NCI-H187 (cell line): ENCODE data around the gene WDR31.

Experiments used
- DNase-seq, 2 experiments: peaks; one replicate each; lab custom pipeline; 2025; lab: John Stamatoyannopoulos, UW

The WDR31 gene

DNA sequence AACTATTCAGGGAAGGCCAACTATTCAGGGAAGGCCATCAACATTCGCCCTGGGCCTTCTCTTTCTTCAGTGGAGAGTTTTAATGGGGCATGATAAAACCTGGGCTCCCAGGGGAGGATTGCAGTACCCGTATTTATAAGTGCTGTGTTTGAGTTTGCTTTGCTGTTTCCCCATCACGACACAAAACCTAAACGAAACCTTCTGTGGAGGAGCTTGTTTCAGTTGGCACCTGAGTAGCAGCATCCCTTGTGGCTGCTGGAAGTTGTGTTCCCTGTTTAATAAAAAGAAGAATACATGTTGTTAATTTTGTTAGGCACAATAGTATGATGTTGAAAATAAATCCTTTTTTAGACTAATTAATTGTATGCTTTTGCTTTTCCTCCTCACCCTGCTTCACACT lies 8.3 kb downstream of the WDR31 start:
- no peak for DNase-seq

DNA sequence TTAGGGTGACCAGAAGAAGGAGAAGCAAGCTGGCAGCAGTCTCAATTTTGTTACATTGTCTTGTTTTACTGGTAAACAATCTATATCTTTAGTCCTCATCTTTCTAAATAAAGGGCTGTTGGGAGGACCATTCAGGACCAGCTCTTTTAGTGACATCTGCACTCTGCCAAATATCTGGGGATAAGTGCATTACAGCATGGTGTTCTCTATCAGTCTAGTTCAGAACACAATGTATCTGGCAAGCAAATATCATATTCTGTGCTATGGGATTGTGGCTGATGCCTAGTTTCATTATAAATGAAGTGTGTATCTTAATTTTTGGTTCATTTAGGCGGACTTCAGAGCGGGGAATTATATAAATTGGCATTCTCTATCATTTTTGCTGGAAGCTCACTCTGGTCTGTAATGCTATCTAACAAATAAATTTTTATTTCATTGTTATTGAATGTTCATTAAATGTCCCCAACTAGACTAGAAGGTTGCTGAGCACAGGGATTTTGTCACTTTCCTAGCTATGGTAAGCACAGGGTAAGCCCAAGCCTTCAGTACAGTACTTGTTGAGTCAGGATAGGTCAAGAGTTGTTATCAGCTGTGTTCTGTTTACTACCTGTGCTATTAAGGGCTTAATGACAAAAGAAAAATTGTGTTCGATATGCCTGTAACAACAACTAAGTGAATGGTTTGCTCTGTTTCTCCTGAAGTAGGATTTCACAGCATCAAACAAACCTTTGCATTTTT lies 11.9 kb downstream of the WDR31 start:
- no peak for DNase-seq

DNA sequence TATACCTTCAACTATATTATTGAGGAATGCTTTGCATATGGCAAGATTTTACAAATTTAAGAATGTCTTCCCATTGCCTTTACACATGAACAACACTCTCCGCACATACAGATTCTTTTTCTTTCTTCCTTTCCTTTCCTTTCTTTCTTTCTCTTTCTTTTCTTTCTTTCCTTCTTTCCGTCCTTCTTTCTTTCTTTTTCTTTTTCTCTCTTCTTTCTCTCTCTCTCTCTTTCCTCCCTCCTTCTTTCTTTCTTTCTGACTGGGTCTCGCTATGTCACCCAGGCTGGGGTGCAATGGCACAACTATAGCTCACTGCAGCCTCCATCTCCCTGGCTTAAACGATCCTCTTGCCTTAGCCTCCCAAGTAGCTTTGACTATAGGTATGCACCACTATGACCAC lies 13.8 kb downstream of the WDR31 start:
- no peak for DNase-seq

DNA sequence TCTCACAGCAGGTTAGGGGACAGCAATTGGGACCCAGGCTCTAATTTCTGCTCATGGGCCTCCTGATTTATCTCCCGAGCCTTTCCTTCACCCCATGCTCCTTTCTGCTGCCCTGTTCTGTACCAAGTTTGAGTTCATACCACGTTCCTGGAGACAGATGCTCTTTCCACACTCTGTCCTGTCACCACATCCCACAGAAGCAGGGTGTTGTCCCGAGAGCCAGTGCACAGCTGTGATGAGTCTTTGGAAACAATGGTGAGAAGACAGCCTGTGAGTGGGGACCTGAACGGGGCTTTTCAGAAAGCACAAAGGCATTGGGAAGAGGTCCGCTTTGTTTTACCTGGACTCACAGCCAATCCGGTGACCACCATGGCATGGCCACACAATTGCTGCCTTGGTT lies 17.4 kb downstream of the WDR31 start:
- DNase-seq: no peak

DNA sequence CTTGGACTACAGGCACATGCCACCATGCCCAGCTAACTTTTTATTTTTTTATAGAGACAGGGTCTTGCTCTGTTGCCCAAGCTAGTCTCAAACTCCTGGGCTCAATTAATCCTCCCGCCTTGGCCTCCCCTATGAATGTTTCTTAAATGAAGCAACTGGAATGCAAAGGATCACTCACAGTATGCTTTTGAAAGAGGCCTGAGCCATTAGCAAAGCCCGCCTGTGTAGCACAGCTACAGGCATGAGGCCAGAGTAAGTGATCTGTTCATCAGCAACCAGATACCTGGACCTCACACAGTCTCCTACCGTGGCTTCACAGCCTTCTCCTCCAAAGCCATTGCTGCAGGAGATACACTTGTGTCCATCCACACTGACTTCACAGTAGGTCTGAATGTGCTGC lies 20.0 kb downstream of the WDR31 start:
- no peak for DNase-seq

DNA sequence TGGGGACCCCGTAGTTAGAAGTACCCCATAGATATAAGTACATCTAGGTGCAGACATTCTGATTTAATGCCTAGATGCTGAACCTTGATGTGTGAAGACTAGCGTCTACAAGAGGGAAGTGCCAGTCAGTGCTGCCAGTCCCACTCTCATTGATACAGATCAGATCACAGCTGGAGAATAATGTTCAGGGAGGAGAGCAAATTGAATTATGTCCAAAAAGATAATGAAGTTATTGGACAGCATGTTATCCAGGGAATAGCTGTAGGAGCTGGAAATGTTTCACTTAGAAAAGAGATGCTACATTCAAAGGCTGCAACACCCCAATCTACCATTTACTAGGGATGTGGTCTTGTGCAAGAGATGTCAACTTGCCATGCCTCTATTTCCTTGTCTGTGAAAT lies 21.0 kb downstream of the WDR31 start:
- DNase-seq: no peak

DNA sequence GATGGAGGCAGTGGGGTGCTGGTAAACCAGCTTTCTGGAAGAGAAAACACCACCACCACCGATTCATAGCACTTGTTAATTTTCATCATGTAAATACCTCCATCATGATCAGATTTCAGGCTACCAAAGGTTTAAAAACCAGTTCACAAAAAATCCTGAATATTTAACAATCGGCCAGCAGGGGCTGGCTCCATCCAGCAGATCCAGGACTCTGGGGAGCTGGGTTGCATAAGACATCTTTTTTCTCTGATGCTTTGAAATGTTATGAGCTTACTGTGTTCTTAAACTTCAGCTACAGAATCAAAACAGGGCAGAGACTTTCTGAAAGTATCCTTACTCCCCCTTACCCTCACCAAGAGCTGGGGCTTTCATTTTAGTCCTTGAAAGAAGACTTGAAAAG lies 22.3 kb downstream of the WDR31 start:
- DNase-seq: no peak

DNA sequence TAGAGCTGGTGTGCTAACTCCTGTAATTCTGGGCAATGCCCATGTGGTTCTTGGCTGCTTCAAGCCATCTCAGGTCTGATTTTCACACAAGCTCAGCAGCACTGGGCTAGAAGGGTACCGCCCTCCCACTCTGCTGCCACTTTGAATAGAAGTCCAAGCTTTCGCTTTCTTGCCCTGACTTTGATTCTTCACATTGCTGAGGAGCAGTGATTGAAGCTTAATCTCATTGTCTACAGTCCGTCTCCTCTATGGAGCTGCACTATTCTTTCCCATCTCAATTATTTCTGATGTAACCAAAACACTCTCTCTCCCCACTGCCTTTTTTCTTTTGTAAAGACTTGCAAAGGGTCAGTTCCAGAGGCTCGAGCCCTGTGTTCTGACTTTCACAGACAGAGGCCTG lies 24.0 kb downstream of the WDR31 start:
- DNase-seq: no peak

DNA sequence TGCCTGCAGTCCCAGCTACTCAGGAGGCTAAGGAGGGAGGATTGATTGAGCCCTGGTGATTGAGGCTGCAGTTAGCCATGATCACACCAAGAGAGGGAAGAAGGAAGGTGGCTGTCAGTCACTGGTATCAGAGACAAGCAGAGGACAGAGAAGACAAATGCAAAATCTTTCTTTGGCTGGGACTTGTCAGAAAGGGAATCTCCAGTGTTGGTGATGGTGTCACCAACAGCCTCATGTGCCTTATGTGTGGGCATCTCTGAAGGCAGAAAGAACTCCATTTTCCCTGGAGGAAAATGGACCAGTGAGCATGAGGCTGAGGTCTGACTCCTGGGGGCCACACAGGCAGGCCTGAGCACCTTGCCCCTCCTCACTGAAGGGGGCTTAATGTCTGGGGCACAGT lies 24.8 kb downstream of the WDR31 start:
- DNase-seq: no peak

DNA sequence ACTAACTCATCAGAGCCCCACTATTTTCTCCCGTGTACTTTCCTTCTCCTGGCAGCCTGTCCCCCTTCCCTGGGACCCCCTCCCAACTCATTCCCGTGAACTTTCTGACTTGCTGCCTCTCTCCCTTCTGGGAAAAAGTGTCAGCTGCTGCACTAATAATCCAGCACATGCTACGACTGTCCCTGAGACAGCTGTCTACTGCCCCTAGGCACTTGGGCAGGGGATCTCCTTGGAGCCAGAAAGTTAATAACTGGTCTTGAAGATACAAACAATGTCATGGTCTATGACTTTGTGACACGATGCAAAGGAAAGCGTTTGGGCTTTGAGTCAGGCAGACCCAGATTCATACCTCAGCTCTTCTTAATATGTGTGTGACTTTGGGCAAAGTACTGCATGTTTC lies 26.8 kb downstream of the WDR31 start:
- DNase-seq: no peak

DNA sequence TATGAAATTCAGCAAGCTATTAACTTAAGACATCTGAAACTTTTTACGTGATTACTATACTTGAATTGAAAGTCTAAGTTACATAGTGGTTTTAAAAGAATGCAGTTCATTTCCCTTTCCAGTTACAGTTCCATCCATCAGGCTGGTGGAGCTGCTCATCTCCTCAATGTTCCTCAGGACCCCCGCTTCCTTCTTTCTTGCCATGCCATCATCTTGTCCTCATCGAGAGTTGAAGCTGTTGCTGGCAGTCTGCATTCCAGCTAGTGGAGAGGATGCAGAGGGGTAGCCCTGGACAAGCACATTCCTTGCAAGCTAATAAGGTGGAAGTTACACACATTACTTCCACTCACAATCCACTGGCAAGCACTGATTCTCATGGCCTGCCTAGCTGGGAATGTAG lies 28.1 kb downstream of the WDR31 start:
- no peak for DNase-seq

DNA sequence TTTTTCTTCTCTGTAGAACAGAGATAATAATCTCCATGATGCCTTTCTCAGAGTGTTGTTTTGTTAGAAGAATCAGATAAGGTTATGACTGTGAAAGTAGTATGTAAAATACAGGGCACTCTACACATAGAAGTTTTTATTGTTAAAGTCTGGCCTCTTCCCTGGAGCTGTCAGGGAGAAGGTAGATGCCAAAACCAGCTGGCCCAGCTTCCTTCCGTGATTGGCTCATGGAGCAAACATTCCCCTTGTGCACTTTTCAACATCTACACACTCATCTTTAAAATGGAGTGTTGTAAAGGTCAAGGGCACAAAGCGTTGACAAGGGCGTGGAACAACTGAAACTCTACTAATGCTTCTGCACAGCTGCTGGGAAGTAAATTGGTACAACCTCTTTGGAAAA lies 29.5 kb downstream of the WDR31 start:
- no peak for DNase-seq

DNA sequence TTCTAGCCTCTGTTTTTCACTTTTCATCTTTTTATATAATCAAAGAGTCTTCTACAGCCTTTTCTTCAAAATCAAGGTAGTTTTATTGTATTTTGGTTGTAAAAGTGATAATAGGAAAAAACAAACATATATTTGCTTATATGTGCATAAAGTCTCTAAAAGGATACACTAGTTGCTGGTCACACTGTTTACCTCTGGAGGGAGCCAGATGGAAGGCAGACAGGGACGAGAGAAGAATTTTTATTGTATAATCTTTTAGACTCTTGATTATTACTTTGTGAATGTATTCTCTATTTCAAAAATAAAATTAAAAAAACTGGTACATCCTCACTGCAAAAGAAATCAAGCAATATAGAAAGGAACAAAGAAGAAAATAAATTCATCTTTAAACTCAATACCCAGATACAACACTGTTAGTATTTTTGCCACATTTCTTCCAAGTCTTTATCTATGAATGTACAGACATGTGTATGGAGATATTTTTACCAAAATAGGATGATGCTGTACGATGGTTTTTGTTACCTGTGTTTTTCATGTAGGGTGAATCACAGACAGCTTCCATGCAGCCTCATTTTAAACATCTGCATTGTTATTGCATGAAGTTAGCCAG lies 30.8 kb downstream of the WDR31 start:
- DNase-seq: no peak

DNA sequence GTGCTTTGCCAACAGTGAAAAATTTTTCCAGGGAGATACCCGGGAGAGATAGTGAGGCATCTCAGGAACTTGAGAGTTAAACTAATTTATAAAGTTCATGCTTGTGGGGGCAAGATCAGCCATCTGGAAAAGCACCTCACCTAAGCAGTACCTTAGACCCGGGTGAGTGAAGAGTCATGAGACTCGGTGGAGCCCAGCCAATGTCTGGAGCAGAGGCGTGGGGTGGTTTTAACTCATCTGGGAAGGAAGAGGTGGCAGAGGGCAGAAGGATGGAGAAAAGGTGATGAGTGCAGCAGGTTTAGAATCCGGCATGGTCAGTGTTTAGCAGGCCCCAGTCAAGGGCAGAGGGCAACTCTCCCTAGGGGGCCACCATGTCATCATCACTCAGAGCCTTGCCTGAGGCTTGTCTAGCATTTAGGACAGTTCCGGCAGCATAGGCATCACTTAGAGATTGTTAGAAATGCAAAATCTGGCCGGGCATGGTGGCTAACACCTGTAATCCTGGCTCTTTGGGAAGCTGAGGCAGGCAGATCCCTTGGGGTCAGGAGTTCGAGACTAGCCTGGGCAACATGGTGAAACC lies 32.6 kb downstream of the WDR31 start:
- no peak for DNase-seq

DNA sequence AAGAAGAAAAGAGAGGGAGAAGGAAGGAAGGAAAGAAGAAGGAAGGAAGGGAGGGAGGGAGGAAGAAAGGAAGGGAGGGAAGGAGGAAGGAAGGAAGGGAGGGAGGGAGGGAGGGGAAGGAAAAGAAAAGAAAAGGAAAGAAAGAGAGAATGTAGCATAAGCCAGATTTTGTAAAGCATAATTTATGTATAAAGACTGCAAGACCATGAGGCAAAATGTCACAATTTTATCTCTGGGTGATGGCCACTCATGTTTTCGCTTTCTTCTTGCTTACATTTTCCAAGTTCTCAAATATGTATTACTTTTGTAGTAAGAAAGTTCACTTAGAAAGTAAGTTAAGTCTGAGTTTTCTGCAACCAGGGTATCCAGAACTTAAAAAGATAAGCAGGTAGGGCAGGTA lies 33.5 kb downstream of the WDR31 start:
- DNase-seq: no peak

DNA sequence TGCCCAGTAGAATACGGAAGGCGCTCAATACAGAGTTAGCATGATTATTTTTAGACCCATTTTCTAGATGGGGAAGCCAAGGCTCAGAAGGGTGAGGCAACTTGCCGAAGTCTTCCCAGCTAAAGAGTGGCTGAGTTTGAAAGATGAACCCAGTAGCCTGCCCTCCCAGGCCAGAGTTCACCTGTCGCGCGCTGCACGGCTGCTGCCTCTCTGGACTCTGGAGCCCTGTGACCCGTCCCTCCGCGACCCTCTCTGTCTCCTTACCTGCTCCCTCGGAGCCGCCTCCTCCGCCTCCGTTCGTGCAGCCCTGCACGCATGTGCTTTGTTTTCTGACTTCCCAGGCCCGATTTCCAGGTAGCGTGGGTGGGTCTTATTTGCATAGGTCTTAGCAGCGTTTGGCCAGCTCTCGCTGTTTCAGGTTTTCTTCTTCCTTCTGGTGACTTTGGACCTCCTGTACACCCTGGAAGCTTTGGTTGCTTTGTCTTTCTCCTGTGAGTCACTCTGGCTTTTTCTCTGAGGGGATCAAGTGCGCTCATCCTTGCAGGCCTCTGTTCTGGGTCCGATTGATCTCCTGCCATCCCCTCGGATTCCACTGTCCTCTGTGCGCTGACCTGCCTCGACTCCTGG lies 37.2 kb downstream of the WDR31 start, which contains the start of gene RNF183:
RNF183 (minus strand) TSS at position 585 of the 627 bp plus-strand sequence. CDS start 5,192 bp downstream, outside the sequence.
- no peak for DNase-seq

DNA sequence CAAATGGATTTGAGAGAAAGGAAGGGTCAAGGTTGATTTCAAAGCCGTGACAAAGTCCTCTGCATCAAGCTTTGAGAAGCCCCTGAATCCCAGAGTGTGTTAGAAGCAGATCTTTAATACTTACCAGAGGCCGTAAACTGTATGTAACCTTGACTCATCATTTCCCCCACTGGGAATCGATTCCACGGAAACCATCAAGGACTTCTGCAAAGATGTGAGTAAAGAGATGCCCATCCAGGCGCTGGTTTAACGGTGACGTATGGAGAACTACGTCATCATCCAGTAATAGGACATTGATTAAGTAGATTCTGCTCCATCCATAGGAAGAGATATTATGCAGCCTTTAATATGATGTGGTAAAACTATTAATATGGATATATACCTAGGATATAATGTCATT lies 38.5 kb downstream of the WDR31 start:
- no peak for DNase-seq

DNA sequence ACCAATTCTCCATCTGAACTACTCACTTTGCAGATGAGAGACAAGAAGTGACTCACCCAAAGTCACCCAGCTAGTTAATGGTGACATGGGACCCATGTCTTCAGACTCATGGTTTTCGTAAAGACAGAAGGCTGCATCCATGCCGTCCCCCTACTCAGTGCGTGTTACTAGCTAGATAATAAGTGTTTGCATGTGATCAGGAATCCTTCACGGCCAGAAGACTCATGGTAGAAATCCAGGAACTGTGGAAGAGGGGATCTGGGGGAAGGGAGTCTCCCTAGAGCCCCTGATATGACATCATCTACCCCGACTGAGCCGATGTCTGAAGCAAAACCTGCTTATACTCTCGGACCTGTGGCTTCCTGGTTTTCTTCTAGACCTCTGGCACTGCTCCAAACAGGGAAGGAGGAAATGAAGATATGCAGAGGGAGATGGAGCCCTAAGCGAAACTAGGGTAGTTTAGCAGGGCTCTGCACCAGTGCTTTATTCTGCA lies 40.2 kb downstream of the WDR31 start:
- peak; percentile 24 to 37 for DNase-seq

DNA sequence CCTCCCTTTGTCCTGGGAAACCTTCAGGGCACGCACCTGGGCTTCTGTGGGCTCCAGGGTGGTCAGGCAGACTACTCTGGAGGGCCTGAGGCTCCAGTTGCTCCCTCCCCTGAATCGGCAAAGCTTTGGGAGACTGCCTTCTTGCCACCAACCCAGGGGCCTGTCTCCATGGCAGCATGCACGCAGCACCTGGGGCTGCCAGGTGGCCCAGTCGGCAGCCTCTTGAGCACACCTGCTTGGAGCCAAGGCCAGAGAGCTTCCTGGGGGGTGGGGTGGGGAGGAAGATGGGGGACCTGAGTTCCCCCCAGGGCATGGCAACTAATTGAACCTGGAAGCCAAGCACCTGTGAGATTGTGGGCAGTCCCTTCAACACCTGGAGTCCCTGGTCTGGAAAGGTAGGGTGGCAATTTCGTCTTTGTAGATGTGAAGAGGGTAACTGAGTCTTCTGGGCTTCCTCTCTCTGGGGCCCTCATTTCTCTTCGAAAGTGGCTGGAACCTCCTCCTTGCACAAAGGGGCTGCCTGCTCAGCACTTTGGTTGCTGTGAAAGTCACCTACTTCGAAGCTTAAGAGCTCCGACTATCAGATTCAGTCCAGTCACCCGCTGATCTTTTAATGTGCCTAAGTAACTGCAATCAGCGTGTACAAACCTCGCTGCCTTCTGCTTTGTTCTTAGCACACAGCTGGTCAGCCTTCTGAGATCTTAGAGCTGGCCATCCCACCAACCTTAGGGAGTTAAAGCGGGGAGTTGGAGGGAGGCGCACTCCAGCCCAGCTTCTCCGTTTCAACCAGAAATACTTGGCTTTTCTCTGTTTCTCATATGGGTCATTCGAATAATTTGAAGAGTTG lies 40.9 kb downstream of the WDR31 start:
- DNase-seq: peak; percentile 54 to 82

DNA sequence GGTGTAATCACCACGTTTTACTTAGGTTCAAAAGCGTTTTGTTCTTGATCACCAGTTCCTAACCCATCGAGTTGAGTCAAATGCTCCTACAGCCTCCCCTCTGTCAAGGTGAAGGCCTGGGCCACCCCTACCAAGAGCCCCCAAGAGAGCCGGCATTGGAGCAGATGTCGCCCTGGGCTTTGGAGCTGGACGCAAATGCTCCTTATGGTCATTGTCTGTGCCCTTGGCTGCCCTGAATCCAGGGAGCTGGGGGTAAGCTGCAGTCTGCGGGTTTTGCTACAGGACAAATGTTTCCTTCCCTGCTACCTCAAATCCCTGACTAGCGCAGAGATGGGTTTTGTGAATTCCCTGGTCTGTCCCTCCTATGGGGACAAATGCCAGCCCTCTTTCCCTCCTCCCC lies 41.8 kb downstream of the WDR31 start:
- no peak for DNase-seq

DNA sequence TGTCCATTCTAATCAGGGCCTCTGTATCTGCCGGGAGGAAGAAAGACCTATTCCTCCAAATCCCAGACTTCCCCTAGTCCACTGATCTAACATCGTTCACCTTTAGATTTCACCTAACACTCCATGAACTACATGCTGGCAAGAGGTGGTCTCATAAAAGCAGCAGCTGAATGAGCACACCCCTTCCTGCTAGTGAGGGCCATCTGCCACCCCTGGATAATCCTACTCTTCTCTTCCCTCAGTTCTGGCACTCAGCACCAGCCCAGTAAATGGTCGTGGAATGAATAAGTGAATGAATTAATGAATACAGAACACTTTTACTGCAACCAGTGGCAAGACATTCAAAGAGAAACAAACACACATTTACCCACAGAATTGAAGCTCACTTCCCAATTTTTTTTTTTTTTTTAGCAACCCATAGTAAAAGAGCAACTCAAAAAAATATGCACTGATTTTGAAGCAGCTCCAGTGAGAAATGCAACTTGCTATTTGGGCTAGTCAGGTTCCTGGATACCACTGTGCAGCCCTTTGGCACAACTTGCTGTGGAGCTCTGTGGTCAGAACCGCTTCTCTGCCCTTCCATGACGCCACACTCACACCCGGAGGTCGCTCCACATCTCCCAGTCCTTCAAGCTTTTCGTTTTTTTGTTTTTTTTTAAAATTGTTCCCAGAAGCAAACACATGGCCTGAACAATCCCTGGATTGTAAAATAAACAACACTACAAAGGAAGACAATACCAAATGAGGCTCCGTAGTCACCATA lies 43.1 kb downstream of the WDR31 start:
- no peak for DNase-seq
